NCI-H2107 treated with DMSO at 0.1 percent for 48 hours (cell line): ENCODE data around the gene CPPED1.
A peak's percentile ranks its signal among the peaks of the same experiment; 100 is the strongest.

Source experiments
- DNase-seq: peaks from one replicate; lab custom pipeline; 2025; ENCODE audit not compliant: unreplicated experiment; lab: John Stamatoyannopoulos, UW

CPPED1 gene

GRCh38 chr16:12739738-12740137 is 63.9 kb downstream of the CPPED1 start:
- DNase-seq, result no peak

- DNase-seq, result no peak
Observed at GRCh38 chr16:12737563-12737962, 66.1 kb downstream of the CPPED1 start.

GRCh38 chr16:12735805-12736204 is 67.9 kb downstream of the CPPED1 start:
- DNase-seq, result no peak

GRCh38 chr16:12732600-12732999 is 71.1 kb downstream of the CPPED1 start:
- no peak for DNase-seq

GRCh38 chr16:12729448-12729847 is 74.2 kb downstream of the CPPED1 start:
- DNase-seq, result no peak

GRCh38 chr16:12728469-12728868 is 75.2 kb downstream of the CPPED1 start:
- DNase-seq, result no peak

GRCh38 chr16:12724226-12724625 is 79.5 kb downstream of the CPPED1 start:
- no peak for DNase-seq

GRCh38 chr16:12723681-12724080 is 80.0 kb downstream of the CPPED1 start:
- DNase-seq, result no peak

- peak; percentile 22 for DNase-seq
Observed at GRCh38 chr16:12721841-12722421, 81.8 kb downstream of the CPPED1 start.

- no peak for DNase-seq
Observed at GRCh38 chr16:12719972-12720371, 83.7 kb downstream of the CPPED1 start.

GRCh38 chr16:12716658-12717057 is 87.0 kb downstream of the CPPED1 start:
- no peak for DNase-seq

GRCh38 chr16:12709807-12710206 is 93.9 kb downstream of the CPPED1 start:
- no peak for DNase-seq

GRCh38 chr16:12708266-12708665 is 95.4 kb downstream of the CPPED1 start:
- no peak for DNase-seq

- DNase-seq, result no peak
Observed at GRCh38 chr16:12706628-12707027, 97.1 kb downstream of the CPPED1 start.

- DNase-seq, result no peak
Observed at GRCh38 chr16:12704492-12705111, 99.1 kb downstream of the CPPED1 start.

GRCh38 chr16:12703935-12704334 is 99.8 kb downstream of the CPPED1 start:
- DNase-seq, result no peak

- no peak for DNase-seq
Observed at GRCh38 chr16:12700161-12700560, 103.5 kb downstream of the CPPED1 start.

- no peak for DNase-seq
Observed at GRCh38 chr16:12699161-12699560, 104.5 kb downstream of the CPPED1 start.

GRCh38 chr16:12697437-12697836 is 106.2 kb downstream of the CPPED1 start:
- no peak for DNase-seq

GRCh38 chr16:12695454-12695853 is 108.2 kb downstream of the CPPED1 start:
- no peak for DNase-seq

GRCh38 chr16:12690024-12690423 is 113.7 kb downstream of the CPPED1 start:
- DNase-seq, result no peak

- no peak for DNase-seq
Observed at GRCh38 chr16:12688951-12689850, 114.5 kb downstream of the CPPED1 start.
